ENCODE results near the gene MRPS33.
"Not testable (repeated sequence)": the region's sequence is repeated elsewhere in the genome, so short reads cannot be mapped to it uniquely, and the experiment has no call there.

Gene MRPS33

GRCh38 chr7:140966561-140967233, 48.1 kb downstream of the MRPS33 start:
- Histone ChIP-seq H3K27ac (no peak overlapping the region), H3K4me3 (no peak overlapping the region)

- no peak overlapping the region for H3K4me3 ChIP-seq
- H3K27ac ChIP-seq, result no peak overlapping the region
Observed at GRCh38 chr7:140961117-140961516, 53.6 kb downstream of the MRPS33 start.

DNA sequence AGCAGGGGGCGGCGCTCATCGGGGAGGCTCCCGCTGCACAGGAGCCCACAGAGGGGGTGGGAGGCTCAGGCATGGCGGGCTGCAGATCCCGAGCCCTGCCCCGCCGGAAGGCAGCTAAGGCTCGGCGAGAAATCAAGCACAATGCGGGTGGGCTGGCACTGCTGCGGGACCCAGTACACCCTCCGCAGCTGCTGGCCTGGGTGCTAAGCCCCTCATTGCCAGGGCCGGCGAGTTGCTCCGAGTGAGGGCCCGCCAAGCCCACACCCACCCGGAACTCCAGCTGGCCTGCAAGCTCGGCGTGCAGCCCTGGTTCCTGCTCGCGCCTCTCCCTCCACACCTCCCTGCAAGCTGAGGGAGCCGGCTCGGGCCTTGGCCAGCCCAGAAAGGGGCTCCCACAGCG, 57.8 kb downstream of the MRPS33 start:
- not testable (repeated sequence) for H3K27ac ChIP-seq, H3K4me3 ChIP-seq

Measured in skin epidermis (tissue), 12 donors.